HG02970 (cell line): ENCODE measurements around the gene GRIK1.

Experiments used
- ATAC-seq: cut with Tn5 transposase; IDR thresholded peaks from one replicate; pipeline ENCODE4 v1.9.1; 2021; ENCODE audit warnings: mild to moderate bottlenecking, moderate library complexity, moderate number of reproducible peaks; ENCODE audit not compliant: unreplicated experiment, low FRiP score

GRIK1 gene

GRCh38 chr21:29920938-29921337, 18.9 kb downstream of the GRIK1 start:
- no peak for ATAC-seq

DNA sequence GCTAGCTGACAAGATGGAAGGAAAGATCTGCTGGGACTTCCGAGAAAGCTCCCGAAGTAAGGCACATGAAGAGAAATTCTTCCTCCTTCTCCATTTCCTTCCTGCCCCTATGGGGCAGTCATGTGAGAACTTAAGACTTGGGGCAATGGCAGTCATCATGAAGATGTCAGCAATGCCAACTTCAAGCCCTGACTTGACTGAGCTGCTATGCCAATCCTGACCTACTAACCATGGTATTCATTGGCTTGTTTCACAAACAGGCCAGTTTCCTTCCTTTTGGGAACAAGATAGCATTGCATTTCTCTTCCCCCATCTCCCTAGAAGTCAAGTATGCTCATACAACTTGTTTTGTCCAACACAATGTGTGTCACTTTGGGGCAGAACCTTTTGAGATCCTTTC, 25.5 kb downstream of the GRIK1 start:
- no peak for ATAC-seq

- no peak for ATAC-seq
These were observed 30.2 kb downstream of the GRIK1 start for GRCh38 chr21:29909571-29909970.

GRCh38 chr21:29904359-29905282, 35.2 kb downstream of the GRIK1 start:
- ATAC-seq = no peak

GRCh38 chr21:29896884-29897283, 42.9 kb downstream of the GRIK1 start:
- no peak for ATAC-seq

DNA sequence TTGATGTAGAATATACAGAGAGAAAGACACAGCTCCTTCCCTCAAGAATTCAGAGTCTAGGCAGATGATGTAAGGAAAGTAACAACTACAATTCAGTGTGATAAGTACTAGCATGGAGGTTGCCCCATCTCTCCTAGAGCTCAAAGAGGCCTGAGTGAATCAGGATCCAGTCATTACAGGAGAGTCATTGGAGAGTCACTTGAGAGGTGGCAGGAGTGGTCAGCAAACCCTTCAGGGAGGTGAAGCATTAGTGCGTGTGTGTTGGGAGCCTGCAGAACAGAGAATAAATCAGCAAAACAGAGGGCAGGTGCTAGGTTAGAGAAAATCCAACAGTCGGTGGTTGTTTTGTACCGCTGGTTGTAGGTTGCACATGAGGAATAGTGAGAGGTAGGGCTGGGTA, 46.1 kb downstream of the GRIK1 start:
- ATAC-seq = no peak

- ATAC-seq = no peak
These were observed 47.4 kb downstream of the GRIK1 start for GRCh38 chr21:29892379-29892778.

- ATAC-seq = no peak
These were observed 51.4 kb downstream of the GRIK1 start for GRCh38 chr21:29888437-29888836.

DNA sequence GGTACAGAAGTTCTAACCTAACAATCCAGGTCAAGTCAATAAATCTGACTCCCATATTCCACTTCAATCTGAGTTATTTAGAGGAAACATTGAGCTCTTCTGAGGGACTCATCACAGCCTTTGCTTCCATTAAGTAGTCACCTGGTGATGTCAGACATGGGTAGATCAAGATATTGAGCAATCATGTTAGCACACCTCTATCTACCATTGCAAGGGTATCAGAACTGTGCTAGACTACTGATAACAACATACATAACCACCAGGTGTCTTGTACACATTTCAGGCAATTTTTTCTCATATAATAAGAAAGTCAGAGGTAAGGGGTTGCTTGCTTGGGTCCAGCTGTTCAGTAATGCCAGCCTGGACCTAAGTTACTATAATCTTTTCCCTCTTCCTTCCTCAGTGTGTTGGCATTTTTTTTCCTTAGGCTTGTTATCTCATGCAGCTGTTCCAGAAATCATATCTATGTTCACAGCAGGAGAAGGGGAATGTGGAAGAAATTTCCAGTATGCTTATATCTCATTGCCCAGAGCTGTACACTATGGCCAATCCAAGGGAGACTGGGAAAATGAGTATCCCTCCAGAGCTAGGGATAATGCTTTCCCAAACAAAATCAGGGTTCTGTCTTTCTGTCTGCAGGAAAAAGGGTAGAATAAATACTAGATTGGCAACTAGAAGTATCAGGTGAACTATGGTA, 52.3 kb downstream of the GRIK1 start:
- no peak for ATAC-seq

DNA sequence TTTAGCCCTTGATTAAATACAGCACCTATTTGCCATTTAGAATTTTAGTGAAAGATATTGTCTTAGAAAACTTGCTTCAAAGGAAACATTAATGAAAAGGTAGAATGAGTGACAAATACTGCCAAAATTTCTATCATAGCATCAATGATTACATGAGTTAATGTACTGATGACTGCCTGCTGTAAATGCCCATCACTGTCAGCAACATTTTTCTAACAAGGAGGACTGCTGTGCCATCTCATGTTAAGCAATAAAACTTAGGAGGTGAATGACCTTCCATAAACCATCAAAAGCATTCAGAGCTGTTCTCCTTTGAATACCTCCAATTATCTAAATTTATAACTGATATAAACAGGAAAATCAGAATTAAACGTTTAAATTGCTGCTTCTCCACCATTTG, 54.3 kb downstream of the GRIK1 start:
- no peak for ATAC-seq

DNA sequence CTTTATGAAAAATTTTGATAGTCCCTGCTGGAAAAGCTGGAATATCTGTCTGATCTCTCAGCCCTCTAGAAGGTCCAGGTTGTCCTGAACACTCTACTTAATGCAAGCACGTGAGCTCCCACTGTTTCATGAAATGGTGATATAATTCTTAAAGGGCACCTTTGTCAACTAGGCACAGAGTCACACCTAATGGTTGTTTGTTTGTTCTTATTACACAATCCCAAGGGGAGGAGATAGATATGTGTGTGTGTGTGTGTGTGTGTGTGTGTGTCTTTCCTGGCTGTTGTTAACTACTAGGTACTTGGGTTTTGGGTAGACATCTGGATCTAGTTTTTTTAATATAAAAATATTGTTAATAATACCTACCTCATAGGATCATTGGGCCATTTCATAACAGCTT, 63.9 kb downstream of the GRIK1 start:
- ATAC-seq = no peak

DNA sequence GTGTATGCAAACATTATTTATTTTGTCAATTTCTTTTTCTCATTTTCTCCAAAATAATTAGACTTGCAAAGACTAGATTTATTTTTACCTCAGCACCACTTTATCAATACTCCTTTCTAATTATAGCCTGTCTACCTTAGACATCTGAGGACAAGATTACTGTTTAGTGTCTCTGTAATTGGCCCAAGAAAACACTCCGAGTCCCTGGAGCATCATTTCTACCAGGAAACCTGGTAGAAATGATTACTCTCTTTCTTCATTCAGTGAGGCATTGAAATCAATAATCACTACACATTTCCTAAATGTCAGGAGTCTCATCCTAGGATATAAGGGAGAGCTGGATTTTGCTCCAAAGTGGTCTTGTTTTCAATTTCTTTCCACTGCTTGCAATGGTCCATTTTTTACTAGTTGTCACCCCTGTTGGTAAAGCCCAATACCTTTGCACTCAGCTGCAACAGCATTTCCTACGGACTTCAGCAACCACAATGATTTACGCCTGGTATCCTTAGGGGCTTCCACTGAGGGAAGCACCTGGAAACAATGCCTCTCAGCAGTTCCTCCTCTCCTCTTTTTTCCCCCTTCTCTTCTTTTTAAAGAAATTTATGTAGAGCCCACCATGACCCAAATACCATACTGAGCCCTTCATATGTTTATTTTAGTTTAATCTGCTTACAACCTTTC, 64.6 kb downstream of the GRIK1 start:
- no peak for ATAC-seq

DNA sequence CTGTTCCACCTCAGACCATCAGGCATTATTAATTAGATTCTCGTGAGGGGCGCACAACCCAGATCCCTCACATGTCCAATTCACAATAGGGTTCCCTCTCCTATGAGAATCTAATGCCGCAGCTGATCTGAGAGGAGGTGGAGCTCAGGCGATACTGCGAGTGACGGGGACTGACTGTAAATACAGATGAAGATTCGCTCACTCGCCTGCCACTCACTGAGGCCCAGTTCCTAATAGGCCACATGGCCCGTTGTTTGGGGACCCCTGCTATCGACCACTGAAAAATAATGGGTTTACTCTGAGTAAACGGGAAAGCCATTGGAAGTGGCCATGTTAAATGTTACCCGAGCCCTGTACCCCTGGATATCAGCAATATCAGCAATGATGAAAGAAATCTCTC, 65.9 kb downstream of the GRIK1 start:
- ATAC-seq = no peak

DNA sequence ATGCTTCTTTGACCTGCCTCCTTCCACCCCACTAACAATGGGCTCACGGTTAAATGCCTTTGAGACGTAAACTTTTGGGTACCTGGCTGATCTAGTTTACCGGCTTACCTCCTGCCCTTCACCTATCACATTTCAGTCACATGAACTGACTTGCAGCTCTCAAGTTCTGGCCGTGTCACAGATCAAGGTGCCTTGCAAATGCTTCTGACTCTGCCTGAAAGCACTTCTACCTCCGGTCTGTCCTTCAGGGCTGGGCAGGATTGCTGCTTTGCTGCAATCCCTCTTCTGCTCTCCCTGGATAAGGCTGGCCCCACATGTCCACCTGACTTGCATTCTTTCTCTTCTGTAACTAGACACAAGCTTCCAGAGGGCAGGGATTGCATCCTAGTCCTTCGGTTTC, 69.0 kb downstream of the GRIK1 start:
- no peak for ATAC-seq

- ATAC-seq = no peak
These were observed 72.0 kb downstream of the GRIK1 start for GRCh38 chr21:29867796-29868195.

DNA sequence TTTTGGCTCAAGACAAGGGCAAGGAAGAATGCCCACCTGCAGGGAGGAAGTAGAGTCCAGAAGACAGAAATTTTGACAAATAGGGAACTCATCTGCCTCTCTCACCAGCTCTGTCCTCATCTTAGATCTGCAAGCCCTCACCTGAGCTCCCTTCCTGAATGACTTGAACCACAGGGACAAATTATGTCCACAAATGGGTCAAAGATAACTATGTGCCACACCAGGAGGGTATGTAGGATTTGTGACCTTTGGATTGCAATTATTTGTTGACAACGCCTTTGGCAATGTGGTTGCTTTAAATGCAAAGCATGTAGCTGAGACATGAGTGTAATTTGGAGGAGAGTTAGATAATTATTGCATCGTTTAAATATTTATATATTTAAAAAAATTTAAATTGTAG, 79.5 kb downstream of the GRIK1 start:
- no peak for ATAC-seq

GRCh38 chr21:29857150-29857549, 82.6 kb downstream of the GRIK1 start:
- ATAC-seq = no peak

DNA sequence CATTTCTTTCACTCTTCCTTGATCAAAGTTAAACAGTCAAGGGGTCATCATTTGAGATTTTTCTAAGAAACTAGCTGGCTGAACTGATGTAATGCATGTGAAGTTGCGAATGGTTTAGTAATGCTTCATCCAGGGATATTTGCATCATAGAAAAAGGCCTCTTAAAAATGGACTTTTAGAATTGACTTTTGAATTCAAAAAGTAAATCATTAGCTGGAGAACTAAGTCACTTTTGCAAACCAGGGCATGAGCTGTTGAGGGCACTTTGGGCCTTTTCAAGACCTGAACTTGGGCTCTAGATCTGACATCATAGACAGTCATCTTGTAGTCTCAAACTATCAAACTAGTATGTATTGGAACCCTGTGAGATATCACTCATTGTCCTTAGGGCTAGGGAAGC, 85.0 kb downstream of the GRIK1 start:
- no peak for ATAC-seq

- ATAC-seq = no peak
These were observed 88.2 kb downstream of the GRIK1 start for GRCh38 chr21:29851611-29852010.

- peak; percentile 96 for ATAC-seq
These were observed 90.0 kb downstream of the GRIK1 start for GRCh38 chr21:29849735-29850176.

DNA sequence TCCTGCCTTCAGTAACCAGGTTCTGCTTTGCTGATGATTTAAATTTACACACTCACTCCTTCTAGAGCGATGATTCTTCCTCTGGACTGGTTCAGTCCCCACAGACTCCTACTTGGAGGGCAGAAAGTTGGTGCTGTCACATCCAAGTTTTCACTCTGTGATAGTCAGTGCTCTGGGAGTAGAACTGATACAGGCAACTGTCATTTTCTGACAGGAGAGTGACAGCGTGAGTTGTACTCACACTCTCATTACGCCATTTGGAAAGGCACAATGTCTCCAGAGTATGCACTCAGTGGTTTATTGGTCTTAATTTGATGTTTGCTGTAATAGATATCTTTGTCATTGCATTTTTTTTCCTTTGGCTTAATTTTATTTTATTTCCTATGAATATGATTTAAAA, 96.0 kb downstream of the GRIK1 start:
- no peak for ATAC-seq
